HG03135 (cell line): Measurements from ENCODE around the gene DRC1.

Source experiments
- ATAC-seq: cut with Tn5 transposase; IDR thresholded peaks from one replicate; pipeline ENCODE4 v1.9.1; 2021; ENCODE audit warnings: mild to moderate bottlenecking, moderate library complexity; ENCODE audit not compliant: unreplicated experiment

DRC1 gene

GRCh38 chr2:26489213-26489850 lies 87.6 kb downstream of the DRC1 start:
- ATAC-seq: no peak

- no peak for ATAC-seq
Observed at GRCh38 chr2:26491563-26492167, 89.9 kb downstream of the DRC1 start.

DNA sequence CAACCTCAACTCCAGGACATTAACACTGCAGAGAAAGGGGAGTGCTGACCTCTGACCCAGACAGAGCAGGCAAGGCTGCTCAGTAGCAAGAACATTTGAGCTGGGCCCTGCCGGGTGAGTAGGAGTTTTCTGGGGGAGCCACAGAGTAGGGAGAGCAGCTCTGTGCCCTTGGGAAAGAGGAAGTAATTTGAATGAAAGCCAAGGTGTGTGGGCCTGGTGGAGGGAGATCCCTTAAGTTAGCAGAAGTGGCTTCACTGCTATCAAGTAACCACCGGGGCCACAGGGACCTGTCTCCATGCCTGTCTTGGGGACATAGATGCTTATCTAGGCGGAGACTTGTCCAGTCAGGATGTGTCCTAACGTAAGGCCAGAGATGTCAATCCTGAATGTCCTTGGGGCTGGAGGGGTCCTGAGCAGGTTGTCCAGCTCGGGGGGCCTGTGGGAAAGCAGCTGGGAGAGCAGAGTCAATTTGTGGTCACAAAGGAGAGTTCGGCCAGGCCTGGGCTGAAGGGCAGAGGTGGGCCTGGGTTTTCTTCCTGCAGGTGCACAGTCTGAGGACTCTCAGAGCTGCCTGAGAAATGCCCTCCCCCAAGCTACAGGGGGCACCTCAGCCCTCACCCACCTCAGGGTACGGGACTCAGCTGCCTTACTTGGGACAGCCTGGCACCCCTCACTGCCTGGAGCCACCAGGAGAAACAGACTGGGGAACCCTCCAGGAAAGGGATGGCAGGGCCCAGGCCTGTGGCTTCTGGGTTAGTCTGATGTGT lies 91.2 kb downstream of the DRC1 start:
- ATAC-seq: no peak

DNA sequence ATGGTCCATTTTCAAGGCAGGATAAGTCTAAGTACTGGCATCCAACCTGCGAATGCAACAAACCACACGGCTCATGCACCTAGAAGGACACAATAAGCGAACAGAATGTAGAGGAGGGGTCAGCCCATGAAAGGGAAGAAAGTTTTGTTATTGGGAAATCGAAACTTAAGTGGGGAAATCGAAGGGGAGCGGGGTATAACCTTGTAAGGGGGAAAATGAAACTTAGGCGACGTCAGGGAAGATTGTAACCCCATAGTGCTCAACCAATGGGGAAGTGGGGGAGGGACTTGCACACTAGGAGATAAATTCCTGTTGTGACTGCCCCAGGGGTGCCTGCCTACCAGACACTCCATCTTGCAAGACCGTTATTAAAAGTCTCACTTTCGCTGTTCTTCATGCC lies 91.8 kb downstream of the DRC1 start:
- ATAC-seq: no peak

- no peak for ATAC-seq
Observed at GRCh38 chr2:26494199-26494598, 92.5 kb downstream of the DRC1 start.

DNA sequence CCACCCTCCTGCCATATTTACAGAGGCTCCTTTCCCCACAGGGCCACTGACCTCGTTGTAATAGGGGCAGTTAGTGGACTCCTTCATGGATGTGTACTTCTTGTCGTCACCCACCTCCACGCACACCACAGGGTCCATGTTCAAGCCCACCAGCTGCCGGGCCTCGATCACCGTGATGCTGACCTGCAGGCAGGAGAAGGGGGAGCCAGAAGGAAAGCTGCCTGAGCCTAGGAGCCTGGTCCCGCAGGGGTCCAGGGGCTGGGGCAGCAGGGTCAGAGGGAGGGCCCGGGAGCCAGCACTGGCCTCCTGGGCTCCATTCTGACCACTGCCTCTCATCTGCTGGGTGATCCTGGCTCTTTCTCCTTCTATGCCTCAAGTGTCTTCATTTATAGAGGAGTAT lies 93.2 kb downstream of the DRC1 start:
- ATAC-seq: no peak

DNA sequence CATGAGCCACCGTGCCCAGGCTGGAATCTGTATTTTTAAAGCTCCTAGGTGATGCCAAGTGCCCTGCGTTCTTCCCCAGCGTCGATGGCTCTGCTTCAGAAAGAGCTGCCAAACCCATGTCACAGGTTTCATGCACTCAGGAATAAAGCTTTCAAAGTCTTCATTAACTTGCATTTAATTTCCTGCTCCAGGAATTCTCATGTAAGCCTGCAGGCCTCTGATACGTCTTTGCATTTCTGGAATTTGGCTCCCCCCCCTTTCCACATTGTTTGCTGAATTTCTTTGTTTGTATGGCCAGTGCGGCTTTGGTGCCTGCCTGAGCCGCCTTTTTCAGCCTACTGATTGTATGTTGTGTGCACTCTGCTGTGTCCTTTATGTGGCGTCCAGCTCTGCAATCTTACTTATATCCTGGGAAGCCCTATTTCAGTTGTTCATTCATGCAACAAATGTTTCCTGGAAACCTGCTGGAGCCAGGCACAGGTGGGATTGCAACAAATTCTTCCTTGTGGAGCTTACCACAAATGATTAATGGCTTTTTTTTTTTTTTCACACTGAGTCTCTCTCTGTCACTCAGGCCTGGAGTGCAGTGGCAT lies 94.1 kb downstream of the DRC1 start:
- no peak for ATAC-seq

- no peak for ATAC-seq
Observed at GRCh38 chr2:26500406-26500805, 98.7 kb downstream of the DRC1 start.

- no peak for ATAC-seq
Observed at GRCh38 chr2:26503231-26503880, 101.6 kb downstream of the DRC1 start.

GRCh38 chr2:26504002-26504401 lies 102.3 kb downstream of the DRC1 start:
- ATAC-seq: no peak

DNA sequence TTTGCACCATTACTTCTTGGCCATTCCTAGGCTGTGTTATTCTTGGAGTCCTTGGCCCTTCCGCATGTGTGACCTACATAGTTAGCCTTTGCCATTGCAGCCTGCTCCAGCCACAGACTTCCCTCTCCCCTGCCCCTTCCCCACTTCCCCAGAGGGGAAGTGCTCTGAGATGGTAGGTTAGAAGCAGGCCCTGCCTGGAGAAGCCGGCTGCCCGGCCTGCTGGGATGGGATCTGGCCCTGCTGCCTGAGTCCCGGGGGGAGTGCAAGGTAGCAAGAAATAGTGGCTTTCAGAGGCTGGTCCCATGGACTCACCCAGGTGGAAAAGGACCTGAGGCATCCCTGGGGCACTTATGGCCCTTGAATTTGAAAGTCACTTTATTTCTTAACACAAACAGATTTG lies 104.6 kb downstream of the DRC1 start:
- no peak for ATAC-seq
